Endothelial cell (in vitro differentiated cells): Measurements from ENCODE around the gene LRATD1. TPM values are rescaled to one million over a fixed set of nuclear protein-coding genes. Genes with fewer than 3 reads are reported as not detected.

Experiments used
- DNase-seq: peaks from one replicate; pipeline ENCODE4 v3.0.0; 2021; ENCODE audit warnings: low spot score
- H3K27ac Mint-ChIP-seq: one replicate; pipeline ENCODE4 v1.8.0; 2021; ENCODE audit warnings: mixed read lengths, inconsistent platforms; ENCODE audit not compliant: unreplicated experiment
- H3K27me3 Mint-ChIP-seq: one replicate; pipeline ENCODE4 v1.8.0; 2021; ENCODE audit warnings: mild to moderate bottlenecking, moderate library complexity, mixed read lengths, inconsistent platforms; ENCODE audit not compliant: unreplicated experiment
- H3K36me3 Mint-ChIP-seq: one replicate; pipeline ENCODE4 v1.8.0; 2021; ENCODE audit warnings: mild to moderate bottlenecking, low read depth, mixed read lengths, inconsistent platforms; ENCODE audit not compliant: unreplicated experiment
- H3K4me1 Mint-ChIP-seq: one replicate; pipeline ENCODE4 v1.8.0; 2021; ENCODE audit warnings: mild to moderate bottlenecking, mixed read lengths, inconsistent platforms; ENCODE audit not compliant: unreplicated experiment
- H3K4me3 Mint-ChIP-seq: one replicate; pipeline ENCODE4 v1.8.0; 2021; ENCODE audit warnings: mild to moderate bottlenecking, mixed read lengths, inconsistent platforms; ENCODE audit not compliant: unreplicated experiment
- H3K9me3 Mint-ChIP-seq: one replicate; pipeline ENCODE4 v1.8.0; 2021; ENCODE audit warnings: mixed read lengths, inconsistent platforms; ENCODE audit not compliant: unreplicated experiment
- total RNA-seq: library from RNA; stranded (reverse); fragmentation: NEBNext Ultra II Directional; extraction: Animal tissue kit (Norgen Biotek cat#: 25700); gene quantifications from one replicate; pipeline ENCODE4 v1.2.1, GENCODE V29; 2021; ENCODE audit not compliant: unreplicated experiment
- TF ChIP-seq, protein P1 (sequence below): fragments of 200-600 bp; sonication (generic); IDR thresholded peaks from one replicate; pipeline ENCODE4 v1.5.0; 2021; ENCODE audit warnings: antibody characterized with exemption; ENCODE audit not compliant: unreplicated experiment

LRATD1 gene
- total RNA-seq, 1 donor from 2014 or later: 37.6 TPM

DNA sequence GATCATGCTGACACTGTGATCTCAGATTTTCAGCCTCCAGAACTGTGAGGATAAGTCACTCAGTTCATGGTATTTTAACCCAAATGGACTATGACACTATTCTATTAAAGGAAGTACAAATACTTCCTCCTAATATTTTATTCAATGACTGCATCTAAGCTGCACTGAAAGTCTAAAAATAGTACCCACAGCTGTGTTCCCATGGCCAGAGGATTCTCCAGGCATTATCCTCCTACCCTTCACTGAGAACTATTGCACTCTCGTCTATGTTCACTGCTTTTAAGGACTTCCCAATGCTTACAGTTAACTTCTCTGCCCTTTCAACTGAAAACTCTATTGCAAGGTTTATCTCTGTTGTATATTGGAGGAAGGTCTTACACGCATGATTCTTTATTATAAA lies 15.2 kb downstream of the LRATD1 start:
- no peak for DNase-seq
- H3K27ac Mint-ChIP-seq: no peak overlapping the region
- no peaks in the 10 kb centered on the region for H3K9me3 Mint-ChIP-seq
- H3K36me3 Mint-ChIP-seq: no peaks in the 10 kb centered on the region
- no peak overlapping the region for H3K4me3 Mint-ChIP-seq
- H3K27me3 Mint-ChIP-seq: no peaks in the 10 kb centered on the region
- H3K4me1 Mint-ChIP-seq: no peaks in the 10 kb centered on the region
- TF ChIP-seq, protein P1, sequence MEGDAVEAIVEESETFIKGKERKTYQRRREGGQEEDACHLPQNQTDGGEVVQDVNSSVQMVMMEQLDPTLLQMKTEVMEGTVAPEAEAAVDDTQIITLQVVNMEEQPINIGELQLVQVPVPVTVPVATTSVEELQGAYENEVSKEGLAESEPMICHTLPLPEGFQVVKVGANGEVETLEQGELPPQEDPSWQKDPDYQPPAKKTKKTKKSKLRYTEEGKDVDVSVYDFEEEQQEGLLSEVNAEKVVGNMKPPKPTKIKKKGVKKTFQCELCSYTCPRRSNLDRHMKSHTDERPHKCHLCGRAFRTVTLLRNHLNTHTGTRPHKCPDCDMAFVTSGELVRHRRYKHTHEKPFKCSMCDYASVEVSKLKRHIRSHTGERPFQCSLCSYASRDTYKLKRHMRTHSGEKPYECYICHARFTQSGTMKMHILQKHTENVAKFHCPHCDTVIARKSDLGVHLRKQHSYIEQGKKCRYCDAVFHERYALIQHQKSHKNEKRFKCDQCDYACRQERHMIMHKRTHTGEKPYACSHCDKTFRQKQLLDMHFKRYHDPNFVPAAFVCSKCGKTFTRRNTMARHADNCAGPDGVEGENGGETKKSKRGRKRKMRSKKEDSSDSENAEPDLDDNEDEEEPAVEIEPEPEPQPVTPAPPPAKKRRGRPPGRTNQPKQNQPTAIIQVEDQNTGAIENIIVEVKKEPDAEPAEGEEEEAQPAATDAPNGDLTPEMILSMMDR: no peak

DNA sequence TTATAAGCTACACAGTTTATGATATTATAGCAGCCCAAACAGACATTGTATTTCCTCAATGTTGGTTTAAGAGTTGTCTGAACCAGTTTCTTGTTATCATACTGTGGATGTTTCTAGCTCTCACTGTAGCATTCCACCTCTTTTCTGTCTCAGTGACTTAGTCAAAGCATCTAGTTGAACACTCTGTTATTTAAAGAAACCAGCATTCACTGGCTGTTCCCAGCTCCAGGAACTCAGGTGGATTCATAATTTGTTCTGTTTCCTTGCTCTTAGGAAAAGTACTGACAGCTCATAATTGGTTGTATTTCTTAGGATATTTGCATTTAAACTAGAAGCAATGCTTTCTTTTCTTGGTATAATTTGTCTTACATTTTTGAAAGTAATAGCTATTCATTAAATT lies 17.5 kb downstream of the LRATD1 start:
- Mint-ChIP-seq H3K36me3 (no peaks in the 10 kb centered on the region), H3K4me1 (peaks cover 4% of the 10 kb centered on the region)
- TF ChIP-seq, protein P1: no peak

GRCh38 chr2:14654835-14655282 lies 22.3 kb downstream of the LRATD1 start:
- Mint-ChIP-seq H3K4me1 (peaks cover 15% of the 10 kb centered on the region), H3K4me3 (no peak overlapping the region)

More for the DNA sequence above, 17.5 kb downstream of the LRATD1 start:
- no peak for DNase-seq
- Mint-ChIP-seq H3K27ac (no peak overlapping the region), H3K9me3 (no peaks in the 10 kb centered on the region), H3K27me3 (no peaks in the 10 kb centered on the region), H3K4me3 (no peak overlapping the region)

DNA sequence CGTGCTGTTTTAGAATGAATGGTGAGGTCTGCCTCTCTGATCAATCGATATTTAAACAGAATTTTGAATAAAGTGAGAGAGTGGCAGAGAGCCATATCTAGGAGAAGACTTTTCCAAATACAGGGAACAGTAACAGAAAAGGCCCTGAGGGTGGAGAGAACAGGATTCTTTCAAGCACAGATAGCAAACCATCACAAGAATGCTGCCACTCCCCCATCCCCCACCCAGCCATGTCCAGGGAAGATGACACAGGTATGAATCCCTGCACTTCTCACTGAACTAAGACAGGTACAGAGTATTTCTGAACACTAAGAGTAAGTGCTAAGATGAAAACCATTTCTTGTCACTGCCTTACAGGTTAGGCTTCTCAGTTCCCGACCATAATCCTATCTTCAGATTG lies 23.6 kb downstream of the LRATD1 start:
- H3K4me1 Mint-ChIP-seq: peaks cover 17% of the 10 kb centered on the region
- no peaks in the 10 kb centered on the region for H3K27me3 Mint-ChIP-seq
- no peaks in the 10 kb centered on the region for H3K36me3 Mint-ChIP-seq
- H3K9me3 Mint-ChIP-seq: no peaks in the 10 kb centered on the region
- H3K4me3 Mint-ChIP-seq: no peak overlapping the region
- no peak for DNase-seq
- TF ChIP-seq, protein P1: no peak
- no peak overlapping the region for H3K27ac Mint-ChIP-seq

More at GRCh38 chr2:14654835-14655282, 22.3 kb downstream of the LRATD1 start:
- no peak for DNase-seq
- no peaks in the 10 kb centered on the region for H3K9me3 Mint-ChIP-seq
- no peaks in the 10 kb centered on the region for H3K27me3 Mint-ChIP-seq
- H3K36me3 Mint-ChIP-seq: no peaks in the 10 kb centered on the region
- H3K27ac Mint-ChIP-seq: no peak overlapping the region
- TF ChIP-seq, protein P1: no peak

DNA sequence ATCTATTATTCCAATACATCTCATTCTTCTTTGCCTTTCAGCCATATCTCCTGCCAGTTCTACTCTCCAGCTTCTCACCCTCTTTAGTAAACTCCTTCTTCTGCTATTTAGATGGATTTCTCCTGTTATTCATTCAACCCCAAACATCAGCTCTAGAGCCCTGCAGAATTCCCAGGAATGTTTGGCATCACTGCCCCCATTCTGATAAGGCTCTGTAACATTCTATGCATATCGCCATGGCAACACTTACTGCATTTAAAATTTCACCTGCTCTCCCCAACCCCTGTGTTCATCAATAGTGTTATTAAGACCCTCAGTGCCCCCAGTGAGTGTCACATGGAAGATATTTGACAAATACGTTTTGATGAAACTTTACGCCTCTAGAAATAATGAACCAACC lies 28.6 kb downstream of the LRATD1 start:
- TF ChIP-seq, protein P1: no peak
- peaks cover 16% of the 10 kb centered on the region for H3K4me1 Mint-ChIP-seq
- DNase-seq: no peak
- no peak overlapping the region for H3K27ac Mint-ChIP-seq
- H3K36me3 Mint-ChIP-seq: no peaks in the 10 kb centered on the region
- H3K27me3 Mint-ChIP-seq: no peaks in the 10 kb centered on the region
- no peak overlapping the region for H3K4me3 Mint-ChIP-seq
- H3K9me3 Mint-ChIP-seq: no peaks in the 10 kb centered on the region
